Trophoblast cell (in vitro differentiated cells and primary cell): ENCODE data around the gene HOTAIR.

Source experiments
- DNase-seq, 2 donors: peaks; one replicate each; pipeline ENCODE4 v3.0.0-alpha.2; 2016
- H2AFZ ChIP-seq: 2 replicates; pipeline ENCODE4 v1.6.1; 2013; ENCODE audit warnings: low read length, moderate library complexity, mild to moderate bottlenecking; ENCODE audit not compliant: insufficient read depth, poor library complexity
- H2AK5ac ChIP-seq: 2 replicates; pipeline ENCODE4 v1.6.1; 2013; ENCODE audit warnings: mild to moderate bottlenecking, low read length
- H2BK120ac ChIP-seq: 2 replicates; pipeline ENCODE4 v1.6.1; 2013; ENCODE audit warnings: low read length, mild to moderate bottlenecking, moderate library complexity; ENCODE audit not compliant: insufficient read depth, poor library complexity
- H2BK12ac ChIP-seq: 2 replicates; pipeline ENCODE4 v1.6.1; 2013; ENCODE audit warnings: mild to moderate bottlenecking, low read length, moderate library complexity
- H2BK5ac ChIP-seq: 2 replicates; pipeline ENCODE4 v1.6.1; 2013; ENCODE audit warnings: low read length, low read depth, moderate library complexity, mild to moderate bottlenecking; ENCODE audit not compliant: poor library complexity
- H3K14ac ChIP-seq: 2 replicates; pipeline ENCODE4 v1.6.1; 2013; ENCODE audit warnings: mild to moderate bottlenecking, low read length
- H3K18ac ChIP-seq: 2 replicates; pipeline ENCODE4 v1.6.1; 2013; ENCODE audit warnings: mild to moderate bottlenecking, low read length
- H3K23ac ChIP-seq: 2 replicates; pipeline ENCODE4 v1.6.1; 2013; ENCODE audit warnings: low read length
- H3K27ac ChIP-seq: 2 replicates; pipeline ENCODE4 v1.5.1; 2013; ENCODE audit warnings: low read depth, mild to moderate bottlenecking, inconsistent platforms, low read length, moderate library complexity
- H3K27me3 ChIP-seq: 2 replicates; pipeline ENCODE4 v1.6.1; 2013; ENCODE audit warnings: inconsistent platforms, mild to moderate bottlenecking, low read length, moderate library complexity; ENCODE audit not compliant: insufficient read depth
- H3K36me3 ChIP-seq, 2 experiments: 1 replicate in 1 of 2; 2 replicates in 1 of 2; pipeline ENCODE4 v1.6.1; 2013; ENCODE audit warnings: low read length in 2 of 2, mild to moderate bottlenecking in 2 of 2, moderate library complexity in 1 of 2; ENCODE audit not compliant: insufficient read depth in 2 of 2, control insufficient read depth in 1 of 2
- H3K4ac ChIP-seq: 2 replicates; pipeline ENCODE4 v1.6.1; 2013; ENCODE audit warnings: low read depth, mild to moderate bottlenecking, low read length, moderate library complexity
- H3K4me1 ChIP-seq, 2 experiments: 1 replicate in 1 of 2; 2 replicates in 1 of 2; pipeline ENCODE4 v1.6.1; 2013; ENCODE audit warnings: low read length in 2 of 2, mild to moderate bottlenecking in 2 of 2, moderate library complexity in 1 of 2; ENCODE audit not compliant: insufficient read depth in 2 of 2, control insufficient read depth in 1 of 2
- H3K4me2 ChIP-seq: 2 replicates; pipeline ENCODE4 v1.6.1; 2013; ENCODE audit warnings: inconsistent platforms, mild to moderate bottlenecking, low read length, moderate library complexity
- H3K4me3 ChIP-seq: 2 replicates; pipeline ENCODE4 v1.5.1; 2013; ENCODE audit warnings: mild to moderate bottlenecking, low read depth, low read length, inconsistent platforms
- H3K79me1 ChIP-seq: one replicate; pipeline ENCODE4 v1.6.1; 2013; ENCODE audit warnings: low read length
- H3K79me2 ChIP-seq: 2 replicates; pipeline ENCODE4 v1.6.1; 2013; ENCODE audit warnings: low read length, mild to moderate bottlenecking; ENCODE audit not compliant: control insufficient read depth, insufficient read depth, poor library complexity
- H3K9ac ChIP-seq: 2 replicates; pipeline ENCODE4 v1.6.1; 2013; ENCODE audit warnings: mild to moderate bottlenecking, low read length
- H3K9me3 ChIP-seq: 2 replicates; pipeline ENCODE4 v1.6.1; 2013; ENCODE audit warnings: low read depth, mild to moderate bottlenecking, control low read depth, inconsistent platforms, low read length; ENCODE audit not compliant: insufficient read depth
- H4K12ac ChIP-seq: 2 replicates; pipeline ENCODE4 v1.6.1; 2013; ENCODE audit warnings: low read depth, mild to moderate bottlenecking, low read length, moderate library complexity
- H4K8ac ChIP-seq: 2 replicates; pipeline ENCODE4 v1.6.1; 2013; ENCODE audit warnings: low read depth, mild to moderate bottlenecking, low read length, moderate library complexity
- H4K91ac ChIP-seq: one replicate; pipeline ENCODE4 v1.6.1; 2013; ENCODE audit warnings: low read depth, mild to moderate bottlenecking, low read length, moderate library complexity
- WGBS: extraction: QIAGEN DNeasy Blood & Tissue Kit; methylation state at CpG from one replicate; pipeline ENCODE4 v1.1.7; 2013; ENCODE audit warnings: missing lambda C conversion rate; ENCODE audit not compliant: insufficient read length, insufficient coverage; ENCODE audit errors: extremely low coverage; 5-methylcytosine and 5-hydroxymethylcytosine counted together

HOTAIR gene

GRCh38 chr12:53973236-53974042 is 1.3 kb downstream of the HOTAIR start:
- H3K4me1 ChIP-seq: peaks cover 2 to 7% of the 10 kb centered on the region in 2 experiments
- WGBS: no CpG with 5 or more reads among the region's 71 CpGs
- H4K12ac ChIP-seq: no peak overlapping the region
- H3K27ac ChIP-seq: no peak overlapping the region
- no peak overlapping the region for H2BK12ac ChIP-seq
- no peak overlapping the region for H2AK5ac ChIP-seq
- no peak overlapping the region for H3K14ac ChIP-seq
- no peak overlapping the region for H3K18ac ChIP-seq
- H3K27me3 ChIP-seq: peaks cover 89% of the 10 kb centered on the region
- no peaks in the 10 kb centered on the region for H3K79me2 ChIP-seq
- H3K4ac ChIP-seq: no peak overlapping the region
- H2BK5ac ChIP-seq: no peak overlapping the region
- H4K8ac ChIP-seq: no peak overlapping the region
- peak overlapping the region; percentile 47 for H3K4me3 ChIP-seq
- peak overlapping the region; percentile 27 for H3K4me2 ChIP-seq
- H3K23ac ChIP-seq: no peak overlapping the region
- no peaks in the 10 kb centered on the region for H3K79me1 ChIP-seq
- no peak overlapping the region for H3K9ac ChIP-seq
- no peak for DNase-seq
- H3K9me3 ChIP-seq: peaks cover 18% of the 10 kb centered on the region
- H4K91ac ChIP-seq: no peak overlapping the region
- H2BK120ac ChIP-seq: no peak overlapping the region
- H2AFZ ChIP-seq: no peak overlapping the region
- H3K36me3 ChIP-seq: no peaks in the 10 kb centered on the region

- no peak within 1 kb of the TSS for H4K8ac ChIP-seq
- peaks cover 90% of the 10 kb centered on the region for H3K27me3 ChIP-seq
- H2BK5ac ChIP-seq: no peak within 1 kb of the TSS
- H3K4me2 ChIP-seq: peak within 1 kb of the TSS; percentile 27
- no peak within 1 kb of the TSS for H3K9ac ChIP-seq
- H4K12ac ChIP-seq: no peak within 1 kb of the TSS
- no peak within 1 kb of the TSS for H2BK12ac ChIP-seq
- peaks cover 0 to 7% of the 10 kb centered on the region in 2 experiments for H3K4me1 ChIP-seq
- H3K4ac ChIP-seq: no peak within 1 kb of the TSS
- DNase-seq: no peak
- H3K14ac ChIP-seq: no peak within 1 kb of the TSS
- no peaks in the 10 kb centered on the region for H3K79me1 ChIP-seq
- no peak within 1 kb of the TSS for H3K18ac ChIP-seq
- peaks cover 18% of the 10 kb centered on the region for H3K9me3 ChIP-seq
- WGBS: no CpG with 5 or more reads among the region's 21 CpGs
- H3K23ac ChIP-seq: no peak within 1 kb of the TSS
- H2AFZ ChIP-seq: no peak within 1 kb of the TSS
- no peak within 1 kb of the TSS for H3K27ac ChIP-seq
- no peak within 1 kb of the TSS for H4K91ac ChIP-seq
- H2AK5ac ChIP-seq: no peak within 1 kb of the TSS
- H3K79me2 ChIP-seq: no peaks in the 10 kb centered on the region
- peak within 1 kb of the TSS; percentile 47 for H3K4me3 ChIP-seq
- H3K36me3 ChIP-seq: no peaks in the 10 kb centered on the region
- no peak within 1 kb of the TSS for H2BK120ac ChIP-seq
These were observed 2.0 kb downstream of the HOTAIR start, which contains the start of gene HOXC11 for GRCh38 chr12:53972722-53973235. TSS of gene HOXC11 (plus strand) at chr12:53973126. CDS start at chr12:53973242, 116 bp downstream.

GRCh38 chr12:53972152-53972702 is 2.5 kb downstream of the HOTAIR start:
- peaks cover 91% of the 10 kb centered on the region for H3K27me3 ChIP-seq
- no peaks in the 10 kb centered on the region for H3K36me3 ChIP-seq
- no peaks in the 10 kb centered on the region for H3K79me2 ChIP-seq
- no peak overlapping the region for H3K18ac ChIP-seq
- no CpG with 5 or more reads among the region's 9 CpGs for WGBS
- no peak overlapping the region for H4K91ac ChIP-seq
- no peak overlapping the region for H4K12ac ChIP-seq
- H3K27ac ChIP-seq: no peak overlapping the region
- no peak overlapping the region for H2BK12ac ChIP-seq
- H3K79me1 ChIP-seq: no peaks in the 10 kb centered on the region
- H2AK5ac ChIP-seq: no peak overlapping the region
- no peak overlapping the region for H4K8ac ChIP-seq
- H2BK120ac ChIP-seq: no peak overlapping the region
- peaks cover 0 to 7% of the 10 kb centered on the region in 2 experiments for H3K4me1 ChIP-seq
- H2AFZ ChIP-seq: no peak overlapping the region
- H3K9me3 ChIP-seq: peaks cover 18% of the 10 kb centered on the region
- DNase-seq: peak; percentile 19 to 21
- no peak overlapping the region for H3K4me3 ChIP-seq
- no peak overlapping the region for H3K4me2 ChIP-seq
- H3K14ac ChIP-seq: no peak overlapping the region
- H3K9ac ChIP-seq: no peak overlapping the region
- no peak overlapping the region for H3K4ac ChIP-seq
- no peak overlapping the region for H2BK5ac ChIP-seq
- no peak overlapping the region for H3K23ac ChIP-seq

- no peak overlapping the region for H3K27ac ChIP-seq
- no peak for DNase-seq
- H3K79me1 ChIP-seq: no peaks in the 10 kb centered on the region
- no peak overlapping the region for H2AK5ac ChIP-seq
- H3K27me3 ChIP-seq: peaks cover 92% of the 10 kb centered on the region
- no peak overlapping the region for H3K4ac ChIP-seq
- H3K18ac ChIP-seq: no peak overlapping the region
- H2BK12ac ChIP-seq: no peak overlapping the region
- H3K79me2 ChIP-seq: no peaks in the 10 kb centered on the region
- no peak overlapping the region for H3K4me3 ChIP-seq
- peaks cover 0 to 7% of the 10 kb centered on the region in 2 experiments for H3K4me1 ChIP-seq
- no peak overlapping the region for H3K4me2 ChIP-seq
- WGBS: no CpG with 5 or more reads among the region's 2 CpGs
- H2BK120ac ChIP-seq: no peak overlapping the region
- H4K8ac ChIP-seq: no peak overlapping the region
- no peak overlapping the region for H3K14ac ChIP-seq
- peaks cover 18% of the 10 kb centered on the region for H3K9me3 ChIP-seq
- H4K12ac ChIP-seq: no peak overlapping the region
- H3K9ac ChIP-seq: no peak overlapping the region
- no peak overlapping the region for H4K91ac ChIP-seq
- no peaks in the 10 kb centered on the region for H3K36me3 ChIP-seq
- H2BK5ac ChIP-seq: no peak overlapping the region
- H2AFZ ChIP-seq: no peak overlapping the region
- no peak overlapping the region for H3K23ac ChIP-seq
These were observed 3.1 kb downstream of the HOTAIR start for GRCh38 chr12:53971686-53972085.
